H1 (cell line): Measurements from ENCODE around the gene POGLUT2. TPM values are rescaled to one million over a fixed set of nuclear protein-coding genes. Genes with fewer than 3 reads are reported as not detected.

Experiments
- CTCF ChIA-PET: fragments of 300-600 bp; sonication (Branson Sonifier 250); formaldehyde crosslinking; loops from one replicate; lab custom pipeline; 2021; ENCODE audit not compliant: partially characterized antibody; lab: Charles Lee
- POLR2A ChIA-PET: fragments of 300-600 bp; sonication (Branson Sonifier 250); formaldehyde crosslinking; loops from one replicate; lab custom pipeline; 2021; ENCODE audit warnings: inconsistent platforms; ENCODE audit not compliant: partially characterized antibody; lab: Charles Lee
- DNase-seq, 2 experiments: peaks; one replicate each; pipeline versions ENCODE4 v3.0.0 to v3.0.0-alpha.2; 2010 to 2022; ENCODE audit warnings: low spot score in 2 of 2, low read depth in 1 of 2, mixed read lengths in 1 of 2
- FAIRE-seq: peaks from 2 replicates; lab custom pipeline; 2011; peaks lifted over from hg19 to GRCh38; lab: Jason Lieb, UNC
- H2AFZ ChIP-seq: 2 replicates; pipeline ENCODE4 v1.8.1; 2012; ENCODE audit warnings: low read length, inconsistent platforms
- H2AK5ac ChIP-seq: 2 replicates; pipeline ENCODE4 v1.6.1; 2013; ENCODE audit warnings: low read depth, low read length
- H2BK120ac ChIP-seq: replicated peaks from 2 replicates; pipeline ENCODE3; 2013; ENCODE audit warnings: low read depth, low read length, inconsistent platforms
- H2BK12ac ChIP-seq: 2 replicates; pipeline ENCODE4 v1.6.1; 2013; ENCODE audit warnings: low read depth, low read length
- H2BK15ac ChIP-seq: 2 replicates; pipeline ENCODE4 v1.6.1; 2013; ENCODE audit warnings: low read length
- H2BK20ac ChIP-seq: 2 replicates; pipeline ENCODE4 v1.6.1; 2013; ENCODE audit warnings: low read length
- H2BK5ac ChIP-seq: 2 replicates; pipeline ENCODE4 v1.6.1; 2013; ENCODE audit warnings: low read depth, low read length
- H3K14ac ChIP-seq: 2 replicates; pipeline ENCODE4 v1.6.1; 2013; ENCODE audit warnings: inconsistent platforms; ENCODE audit not compliant: insufficient read length
- H3K18ac ChIP-seq: 2 replicates; pipeline ENCODE4 v1.6.1; 2013; ENCODE audit warnings: low read length; ENCODE audit errors: extremely low read depth
- H3K23ac ChIP-seq: 2 replicates; pipeline ENCODE4 v1.6.1; 2013; ENCODE audit warnings: inconsistent platforms; ENCODE audit not compliant: insufficient read length
- H3K23me2 ChIP-seq: 2 replicates; pipeline ENCODE4 v1.6.1; 2013; ENCODE audit warnings: low read depth, low read length
- H3K27ac ChIP-seq: 2 replicates; pipeline ENCODE4 v1.6.1; 2011; ENCODE audit warnings: low read depth, low read length, inconsistent platforms
- H3K27me3 ChIP-seq, 4 experiments: replicated peaks in 1 of 4; 1 replicate in 1 of 4; 2 replicates in 3 of 4; pipeline versions ENCODE4 v1.6.1 to v1.8.1; 2011 to 2013; ENCODE audit warnings: low read length in 3 of 4, mild to moderate bottlenecking in 3 of 4, inconsistent platforms in 2 of 4, mixed read lengths in 2 of 4, moderate library complexity in 1 of 4; ENCODE audit not compliant: control insufficient read depth in 3 of 4, insufficient read depth in 3 of 4; ENCODE audit errors: extremely low read depth in 1 of 4
- H3K36me3 ChIP-seq, 4 experiments: 2 replicates each; pipeline versions ENCODE4 v1.6.1 to v1.8.1; 2011 to 2013; ENCODE audit warnings: mild to moderate bottlenecking in 4 of 4, low read length in 3 of 4, moderate library complexity in 2 of 4, control low read depth in 1 of 4, inconsistent platforms in 1 of 4; ENCODE audit not compliant: insufficient read depth in 4 of 4, control insufficient read depth in 2 of 4
- H3K4ac ChIP-seq: replicated peaks from 2 replicates; pipeline ENCODE3; 2013; ENCODE audit warnings: low read length, low read depth, mixed read lengths, inconsistent platforms; ENCODE audit not compliant: insufficient read length
- H3K4me1 ChIP-seq, 4 experiments: replicated peaks in 1 of 4; 1 replicate in 1 of 4; 2 replicates in 3 of 4; pipeline versions ENCODE4 v1.6.1 to v1.8.1; 2011 to 2013; ENCODE audit warnings: low read length in 3 of 4, inconsistent platforms in 2 of 4, mixed read lengths in 1 of 4; ENCODE audit not compliant: insufficient read depth in 4 of 4, control insufficient read depth in 3 of 4
- H3K4me2 ChIP-seq, 2 experiments: 2 replicates each; pipeline versions ENCODE4 v1.6.1 to v1.8.1; 2011 to 2013; ENCODE audit warnings: low read depth in 2 of 2, low read length in 2 of 2, control low read depth in 1 of 2, inconsistent platforms in 1 of 2, mild to moderate bottlenecking in 1 of 2; ENCODE audit not compliant: insufficient read depth in 1 of 2
- H3K4me3 ChIP-seq, 4 experiments: fragments of 200-600, 300-600 bp in 1 of 4; sonication (generic), shearing (Covaris generic), sonication (Bioruptor Twin) in 1 of 4; 2 replicates each; pipeline versions ENCODE4 v1.5.1 to v1.8.1; 2011 to 2016; ENCODE audit warnings: low read length in 4 of 4, low read depth in 3 of 4, control low read depth in 2 of 4, inconsistent platforms in 2 of 4, mild to moderate bottlenecking in 2 of 4, mixed read lengths in 1 of 4, moderate library complexity in 1 of 4; ENCODE audit not compliant: insufficient read depth in 2 of 4; ENCODE audit errors: extremely low read depth in 1 of 4
- H3K56ac ChIP-seq: replicated peaks from 2 replicates; pipeline ENCODE3; 2013; ENCODE audit warnings: low read depth, mild to moderate bottlenecking, mixed read lengths, low read length, inconsistent platforms; ENCODE audit not compliant: insufficient read length
- H3K79me1 ChIP-seq: 2 replicates; pipeline ENCODE4 v1.6.1; 2013; ENCODE audit warnings: low read depth, low read length, control low read depth
- H3K79me2 ChIP-seq, 2 experiments: 2 replicates each; pipeline versions ENCODE4 v1.6.1 to v1.8.1; 2012 to 2013; ENCODE audit warnings: low read length in 2 of 2, mild to moderate bottlenecking in 2 of 2, inconsistent platforms in 1 of 2; ENCODE audit not compliant: insufficient read depth in 2 of 2, control insufficient read depth in 1 of 2
- H3K9ac ChIP-seq, 4 experiments: replicated peaks in 1 of 4; 1 replicate in 1 of 4; 2 replicates in 3 of 4; pipeline versions ENCODE4 v1.6.1 to v1.8.1; 2011 to 2013; ENCODE audit warnings: low read depth in 3 of 4, low read length in 3 of 4, control low read depth in 2 of 4, mild to moderate bottlenecking in 2 of 4, moderate library complexity in 2 of 4, inconsistent platforms in 1 of 4; ENCODE audit errors: extremely low read depth in 1 of 4
- H3K9me3 ChIP-seq, 2 experiments: 2 replicates each; pipeline versions ENCODE4 v1.6.1 to v1.8.1; 2012 to 2013; ENCODE audit warnings: mild to moderate bottlenecking in 2 of 2, moderate library complexity in 2 of 2, control low read depth in 1 of 2, inconsistent platforms in 1 of 2, low read depth in 1 of 2, low read length in 1 of 2, mixed read lengths in 1 of 2; ENCODE audit not compliant: insufficient read depth in 2 of 2
- H4K20me1 ChIP-seq, 2 experiments: replicated peaks in 1 of 2; 2 replicates each; pipeline versions ENCODE3 to v1.8.1; 2011 to 2013; ENCODE audit warnings: inconsistent platforms in 2 of 2, low read length in 2 of 2, mild to moderate bottlenecking in 1 of 2; ENCODE audit not compliant: insufficient read depth in 2 of 2, control insufficient read depth in 1 of 2
- H4K5ac ChIP-seq: 2 replicates; pipeline ENCODE4 v1.6.1; 2013; ENCODE audit warnings: low read length, low read depth, mixed read lengths, inconsistent platforms; ENCODE audit not compliant: insufficient read length
- H4K8ac ChIP-seq: 2 replicates; pipeline ENCODE4 v1.8.0; 2013; ENCODE audit warnings: mild to moderate bottlenecking, moderate library complexity, low read length, inconsistent platforms; ENCODE audit not compliant: insufficient read depth; ENCODE audit errors: extremely low read depth
- H4K91ac ChIP-seq: replicated peaks from 2 replicates; pipeline ENCODE3; 2013; ENCODE audit warnings: low read length, mixed read lengths, inconsistent platforms; ENCODE audit not compliant: insufficient read length
- KDM4A ChIP-seq: IDR thresholded peaks from one replicate; pipeline ENCODE4 v1.7.1; 2012; ENCODE audit warnings: low read depth, mild to moderate bottlenecking, moderate library complexity, low read length, inconsistent platforms; ENCODE audit not compliant: severe bottlenecking
- KDM5A ChIP-seq: fragments of 200-600 bp; IDR thresholded peaks from 2 replicates; pipeline ENCODE4 v1.7.1; 2012; ENCODE audit warnings: mild to moderate bottlenecking, low read length, inconsistent platforms, mixed read lengths
- POU5F1 ChIP-seq: IDR thresholded peaks from 2 replicates; pipeline ENCODE4 v1.6.1; 2011; ENCODE audit warnings: low read depth, mild to moderate bottlenecking, low read length, moderate library complexity
- WGBS, 2 experiments: shearing (Covaris generic) in 1 of 2; methylation state at CpG; one replicate each; pipeline versions ENCODE4 v1.1.6 to v1.1.7; 2013 to 2015; ENCODE audit warnings: low lambda C conversion rate in 2 of 2, mixed read lengths in 2 of 2, inconsistent platforms in 1 of 2, low coverage in 1 of 2, missing lambda C conversion rate in 1 of 2; ENCODE audit not compliant: insufficient replicate concordance in 2 of 2, insufficient coverage in 1 of 2, insufficient read length in 1 of 2; ENCODE audit errors: extremely low coverage in 1 of 2, missing lambda C conversion rate in 1 of 2; 5-methylcytosine and 5-hydroxymethylcytosine counted together
- polyA plus RNA-seq, 7 experiments: library from polyadenylated mRNA; depleted of rRNA in 3 of 7; stranded (reverse) in 5 of 7; unstranded in 2 of 7; fragments of >200 nt in 5 of 7; fragments of 200-250 nt in 2 of 7; gene quantifications; 1 replicate in 5 of 7; 2 replicates in 1 of 7; 4 replicates in 1 of 7; pipeline versions ENCODE4 v1.2.1 to v1.2.3, GENCODE V29; 2011 to 2013; ENCODE audit warnings: missing spikeins in 2 of 7, mixed read lengths in 2 of 7
- total RNA-seq: library from RNA; stranded (reverse); fragmentation: NEBNext Ultra II Directional; extraction: Animal tissue kit (Norgen Biotek cat#: 25700); gene quantifications from 2 replicates; pipeline ENCODE4 v1.2.1, GENCODE V29; 2021
- TF ChIP-seq, protein P1 (sequence below): IDR thresholded peaks from 2 replicates; pipeline ENCODE4 v1.6.1; 2012; ENCODE audit warnings: inconsistent platforms

The POGLUT2 gene
- total and polyA plus RNA-seq, 2 of the 8 experiments (the other 6 are each of a cell fraction or from before 2014, with no cell fraction given): 9.9 to 22.3 TPM

DNA sequence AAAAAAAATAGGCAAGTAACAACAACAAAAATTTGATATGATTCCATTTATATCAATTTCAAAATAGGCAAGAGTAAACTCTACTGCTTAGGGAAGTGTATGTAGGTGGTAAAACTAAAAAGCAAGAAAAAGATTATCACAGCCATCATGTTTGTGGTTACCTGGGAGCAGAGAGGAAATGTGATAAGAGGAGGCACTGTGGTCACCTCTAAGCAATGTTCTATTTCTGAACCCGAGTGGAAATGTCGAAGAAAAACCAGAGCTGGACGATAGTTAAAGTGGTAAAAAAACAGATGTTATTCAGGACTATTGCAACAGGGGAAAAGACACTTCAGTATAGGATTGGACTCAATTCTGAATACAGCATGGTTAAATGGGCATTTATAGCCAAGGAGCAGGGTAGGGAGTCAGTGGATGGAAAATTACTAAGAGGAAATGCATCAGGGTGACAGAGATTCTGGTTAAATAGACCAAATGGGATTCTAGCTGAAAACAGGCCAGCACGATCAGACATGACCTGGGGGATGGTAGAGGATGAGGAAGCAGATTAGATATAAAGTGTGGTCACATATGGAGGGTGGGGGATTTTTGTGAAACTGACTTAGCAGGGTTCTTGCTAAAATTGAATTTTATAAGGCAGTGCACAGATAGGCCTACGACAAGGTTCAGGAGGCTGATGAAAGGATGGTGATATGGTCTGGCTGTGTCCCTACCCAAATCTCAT, 19.2 kb downstream of the POGLUT2 start:
- H2BK120ac ChIP-seq: no peak overlapping the region
- no peak for FAIRE-seq
- H3K79me2 ChIP-seq: no peaks in the 10 kb centered on the region

More for the DNA sequence above, 19.2 kb downstream of the POGLUT2 start:
- peaks cover 0 to 2% (median 0%) of the 10 kb centered on the region in 4 experiments; a peak in 1 of 8 replicates for H3K36me3 ChIP-seq
- H3K4ac ChIP-seq: no peak overlapping the region
- H3K27me3 ChIP-seq: no peaks in the 10 kb centered on the region; a peak in 1 of 7 replicates
- no peak overlapping the region for H2BK12ac ChIP-seq
- no peak overlapping the region for H2BK20ac ChIP-seq
- no peak overlapping the region for H3K4me2 ChIP-seq
- POLR2A ChIA-PET: no interaction called here
- H2BK15ac ChIP-seq: no peak overlapping the region
- H3K14ac ChIP-seq: no peak overlapping the region
- H3K56ac ChIP-seq: no peak overlapping the region
- no peaks in the 10 kb centered on the region for H3K4me1 ChIP-seq
- H3K9me3 ChIP-seq: peaks cover 7 to 8% of the 10 kb centered on the region in 2 experiments; a peak in 3 of 4 replicates
- H2AFZ ChIP-seq: no peak overlapping the region
- H2AK5ac ChIP-seq: no peak overlapping the region
- H4K20me1 ChIP-seq: no peaks in the 10 kb centered on the region
- no peaks in the 10 kb centered on the region for H3K79me1 ChIP-seq
- H3K18ac ChIP-seq: no peak overlapping the region
- no peak overlapping the region for H4K91ac ChIP-seq
- H3K23ac ChIP-seq: no peak overlapping the region
- no peak for TF ChIP-seq KDM4A
- TF ChIP-seq, protein P1, sequence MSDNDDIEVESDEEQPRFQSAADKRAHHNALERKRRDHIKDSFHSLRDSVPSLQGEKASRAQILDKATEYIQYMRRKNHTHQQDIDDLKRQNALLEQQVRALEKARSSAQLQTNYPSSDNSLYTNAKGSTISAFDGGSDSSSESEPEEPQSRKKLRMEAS: no peak
- no peak for TF ChIP-seq POU5F1
- TF ChIP-seq KDM5A: no peak
- TF ChIP-seq, all 59 proteins: peak for 0
- CTCF ChIA-PET: no interaction called here
- Histone ChIP-seq H3K4me3 (no peak overlapping the region), H3K27ac (no peak overlapping the region), H3K9ac (no peak overlapping the region), H4K8ac (no peak overlapping the region), H3K23me2 (no peaks in the 10 kb centered on the region), H4K5ac (no peak overlapping the region), H2BK5ac (no peak overlapping the region)
- no peak for DNase-seq
- 89% methylated on average over 5 of the region's 5 CpGs; no CpG with 5 or more reads in 1 of the 2 experiments for WGBS, 2 experiments
